Activated CD4-positive, alpha-beta T cell treated with anti-CD3 and anti-CD28 coated beads, Interleukin-2, amount 50 U/mL, for 24 hours (primary cell): ENCODE measurements around the gene C6orf89.
"Not testable (repeated sequence)": the region's sequence is repeated elsewhere in the genome, so short reads cannot be mapped to it uniquely, and the experiment has no call there.

Source experiments
- DNase-seq, 2 donors: peaks; one replicate each; pipeline ENCODE4 v3.0.0-alpha.2; 2020; ENCODE audit warnings: low read depth in 1 of 2, low spot score in 1 of 2

The C6orf89 gene

GRCh38 chr6:36920049-36920448 lies 34.3 kb downstream of the C6orf89 start:
- no peak for DNase-seq

- DNase-seq = no peak
Measured at GRCh38 chr6:36920546-36920945, 34.8 kb downstream of the C6orf89 start.

- no peak for DNase-seq
Measured at GRCh38 chr6:36924131-36924530, 38.4 kb downstream of the C6orf89 start.

GRCh38 chr6:36924778-36925374 lies 39.1 kb downstream of the C6orf89 start:
- DNase-seq = no peak

- DNase-seq = no peak
Measured at GRCh38 chr6:36925809-36926208, 40.1 kb downstream of the C6orf89 start.

- DNase-seq = no peak
Measured at GRCh38 chr6:36926708-36927513, 41.2 kb downstream of the C6orf89 start.

- DNase-seq = no peak
Measured at GRCh38 chr6:36927691-36928546, 42.2 kb downstream of the C6orf89 start.

GRCh38 chr6:36928547-36928918 lies 42.8 kb downstream of the C6orf89 start:
- DNase-seq = no peak

- DNase-seq = no peak
Measured at GRCh38 chr6:36929152-36929551, 43.4 kb downstream of the C6orf89 start.

GRCh38 chr6:36929607-36930006 lies 43.9 kb downstream of the C6orf89 start:
- DNase-seq = no peak

- no peak for DNase-seq
Measured at GRCh38 chr6:36930483-36930882, 44.7 kb downstream of the C6orf89 start.

- no peak for DNase-seq
Measured at GRCh38 chr6:36933102-36933501, 47.4 kb downstream of the C6orf89 start.

- DNase-seq = no peak
Measured at GRCh38 chr6:36933519-36933918, 47.8 kb downstream of the C6orf89 start.

GRCh38 chr6:36934901-36935300 lies 49.1 kb downstream of the C6orf89 start:
- DNase-seq = no peak

GRCh38 chr6:36936824-36937223 lies 51.1 kb downstream of the C6orf89 start:
- DNase-seq = no peak

- no peak for DNase-seq
Measured at GRCh38 chr6:36937896-36938295, 52.1 kb downstream of the C6orf89 start.

GRCh38 chr6:36938536-36938935 lies 52.8 kb downstream of the C6orf89 start:
- no peak for DNase-seq

- not testable (repeated sequence) for DNase-seq
Measured at GRCh38 chr6:36939005-36939404, 53.3 kb downstream of the C6orf89 start.

- DNase-seq = no peak
Measured at GRCh38 chr6:36940027-36940426, 54.3 kb downstream of the C6orf89 start.

- not testable (repeated sequence) for DNase-seq
Measured at GRCh38 chr6:36941561-36941960, 55.8 kb downstream of the C6orf89 start.

GRCh38 chr6:36942329-36942728 lies 56.6 kb downstream of the C6orf89 start:
- DNase-seq = not testable (repeated sequence)

GRCh38 chr6:36944650-36945049 lies 58.9 kb downstream of the C6orf89 start:
- DNase-seq = no peak
